ENCODE measurements around the gene FAM187B. TPM values are rescaled to one million over a fixed set of nuclear protein-coding genes. Genes with fewer than 3 reads are reported as not detected.

The FAM187B gene
- total RNA-seq, 4 donors from 2014 or later: 0.67 TPM; not detected in 3

GRCh38 chr19:35219008-35219407, 9.5 kb downstream of the FAM187B start:
- Histone ChIP-seq H3K36me3 (no peaks in the 10 kb centered on the region), H3K27me3 (no peaks in the 10 kb centered on the region), H3K4me1 (no peaks in the 10 kb centered on the region), H3K27ac (no peak overlapping the region), H3K9me3 (no peaks in the 10 kb centered on the region), H3K4me3 (replicated peaks in 1 of 3) (no peak overlapping the region)
- DNase-seq: no peak
- intact Hi-C loops (cut with DNase I): no loop called here
- 82 to 97% methylated on average over 1 of the region's 1 CpG for WGBS, 2 donors
- TF ChIP-seq CTCF (IDR thresholded peaks at IDR 0.05): no peak
- TF ChIP-seq POLR2A (IDR thresholded peaks at IDR 0.05): no peak

GRCh38 chr19:35217649-35217990, 10.9 kb downstream of the FAM187B start:
- intact Hi-C loops (cut with DNase I): no loop called here
- TF ChIP-seq CTCF (IDR thresholded peaks at IDR 0.05) (no peak), POLR2A (IDR thresholded peaks at IDR 0.05) (no peak)
- H3K9me3 ChIP-seq: no peaks in the 10 kb centered on the region
- no peaks in the 10 kb centered on the region for H3K27me3 ChIP-seq
- H3K36me3 ChIP-seq: no peaks in the 10 kb centered on the region
- no peak for DNase-seq
- no peak overlapping the region for H3K4me3 ChIP-seq (replicated peaks in 1 of 3)
- no peaks in the 10 kb centered on the region for H3K4me1 ChIP-seq
- no peak overlapping the region for H3K27ac ChIP-seq

GRCh38 chr19:35216833-35217648, 11.5 kb downstream of the FAM187B start:
- Histone ChIP-seq H3K4me3 (replicated peaks in 1 of 3) (no peak overlapping the region), H3K9me3 (no peaks in the 10 kb centered on the region), H3K4me1 (no peaks in the 10 kb centered on the region), H3K36me3 (no peaks in the 10 kb centered on the region), H3K27me3 (no peaks in the 10 kb centered on the region), H3K27ac (no peak overlapping the region)
- peak in 1 of 2 donors; percentile 5 for DNase-seq
- 69 to 70% methylated on average over 3 of the region's 3 CpGs for WGBS, 2 donors
- TF ChIP-seq POLR2A (IDR thresholded peaks at IDR 0.05) (no peak), CTCF (IDR thresholded peaks at IDR 0.05) (no peak)
- intact Hi-C loops (cut with DNase I): no loop called here

- Histone ChIP-seq H3K4me3 (replicated peaks in 1 of 3) (no peak overlapping the region), H3K4me1 (no peaks in the 10 kb centered on the region), H3K36me3 (no peaks in the 10 kb centered on the region), H3K27me3 (no peaks in the 10 kb centered on the region), H3K27ac (no peak overlapping the region), H3K9me3 (no peaks in the 10 kb centered on the region)
- WGBS, 2 donors: 73 to 74% methylated on average over 6 to 8 of the region's 8 CpGs
- no peak for DNase-seq
- no peak for TF ChIP-seq POLR2A (IDR thresholded peaks at IDR 0.05)
- TF ChIP-seq CTCF (IDR thresholded peaks at IDR 0.05): no peak
- intact Hi-C loops (cut with DNase I): no loop called here
Observed at GRCh38 chr19:35216016-35216832, 12.3 kb downstream of the FAM187B start.
